Stimulated activated naive CD4-positive, alpha-beta T cell (primary cell): ENCODE data around the gene XRCC3.

Experiments
- DNase-seq, 6 experiments: peaks; one replicate each; lab custom pipeline; 2025; lab: John Stamatoyannopoulos, UW

XRCC3 gene

GRCh38 chr14:103738701-103739451 lies 23.6 kb upstream of the XRCC3 start:
- no peak for DNase-seq

GRCh38 chr14:103738166-103738565 lies 22.9 kb upstream of the XRCC3 start:
- no peak for DNase-seq

GRCh38 chr14:103737432-103738045 lies 22.3 kb upstream of the XRCC3 start:
- no peak for DNase-seq

- DNase-seq = no peak
These were observed 21.5 kb upstream of the XRCC3 start for GRCh38 chr14:103736546-103737431.

- DNase-seq = no peak
These were observed 20.7 kb upstream of the XRCC3 start for GRCh38 chr14:103735815-103736545.

- DNase-seq = no peak
These were observed 20.2 kb upstream of the XRCC3 start for GRCh38 chr14:103735439-103735814.

- no peak for DNase-seq
These were observed 19.8 kb upstream of the XRCC3 start for GRCh38 chr14:103735022-103735421.

GRCh38 chr14:103734081-103734888 lies 19.0 kb upstream of the XRCC3 start:
- no peak for DNase-seq

- no peak for DNase-seq
These were observed 18.4 kb upstream of the XRCC3 start for GRCh38 chr14:103733651-103734050.

- DNase-seq = no peak
These were observed 17.8 kb upstream of the XRCC3 start for GRCh38 chr14:103732868-103733620.

GRCh38 chr14:103731916-103732867 lies 16.9 kb upstream of the XRCC3 start:
- no peak for DNase-seq

- no peak for DNase-seq
These were observed 16.2 kb upstream of the XRCC3 start for GRCh38 chr14:103731481-103731880.

GRCh38 chr14:103730490-103731035 lies 15.3 kb upstream of the XRCC3 start:
- no peak for DNase-seq

GRCh38 chr14:103729496-103730448 lies 14.5 kb upstream of the XRCC3 start:
- DNase-seq = no peak

- no peak for DNase-seq
These were observed 13.5 kb upstream of the XRCC3 start for GRCh38 chr14:103728721-103729120.

GRCh38 chr14:103728141-103728540 lies 12.9 kb upstream of the XRCC3 start:
- no peak for DNase-seq

GRCh38 chr14:103727313-103727980 lies 12.2 kb upstream of the XRCC3 start:
- no peak for DNase-seq
